C4-2B (cell line): ENCODE data around the gene LIAS.

Source experiments
- CTCF ChIP-seq: fragments of 450-650 bp; conservative IDR thresholded peaks from 2 replicates; pipeline ENCODE4 v1.5.1; 2017; ENCODE audit warnings: mild to moderate bottlenecking
- ZFX ChIP-seq: fragments of 450-650 bp; IDR thresholded peaks from 2 replicates; pipeline ENCODE4 v1.6.1; 2017

- TF ChIP-seq CTCF (no peak), ZFX (no peak)
Observed at GRCh38 chr4:39504538-39504937, 45.7 kb downstream of the LIAS start.
